Trophoblast cell (in vitro differentiated cells and primary cell): ENCODE measurements around the gene FBN1.
A peak's percentile ranks its signal among the peaks of the same experiment; 100 is the strongest.

Source experiments
- DNase-seq, 2 donors: peaks; one replicate each; pipeline ENCODE4 v3.0.0-alpha.2; 2016
- H2AFZ ChIP-seq: 2 replicates; pipeline ENCODE4 v1.6.1; 2013; ENCODE audit warnings: low read length, moderate library complexity, mild to moderate bottlenecking; ENCODE audit not compliant: insufficient read depth, poor library complexity
- H2AK5ac ChIP-seq: 2 replicates; pipeline ENCODE4 v1.6.1; 2013; ENCODE audit warnings: mild to moderate bottlenecking, low read length
- H2BK120ac ChIP-seq: 2 replicates; pipeline ENCODE4 v1.6.1; 2013; ENCODE audit warnings: low read length, mild to moderate bottlenecking, moderate library complexity; ENCODE audit not compliant: insufficient read depth, poor library complexity
- H2BK12ac ChIP-seq: 2 replicates; pipeline ENCODE4 v1.6.1; 2013; ENCODE audit warnings: mild to moderate bottlenecking, low read length, moderate library complexity
- H2BK5ac ChIP-seq: 2 replicates; pipeline ENCODE4 v1.6.1; 2013; ENCODE audit warnings: low read length, low read depth, moderate library complexity, mild to moderate bottlenecking; ENCODE audit not compliant: poor library complexity
- H3K14ac ChIP-seq: 2 replicates; pipeline ENCODE4 v1.6.1; 2013; ENCODE audit warnings: mild to moderate bottlenecking, low read length
- H3K18ac ChIP-seq: 2 replicates; pipeline ENCODE4 v1.6.1; 2013; ENCODE audit warnings: mild to moderate bottlenecking, low read length
- H3K23ac ChIP-seq: 2 replicates; pipeline ENCODE4 v1.6.1; 2013; ENCODE audit warnings: low read length
- H3K27ac ChIP-seq: 2 replicates; pipeline ENCODE4 v1.5.1; 2013; ENCODE audit warnings: low read depth, mild to moderate bottlenecking, inconsistent platforms, low read length, moderate library complexity
- H3K27me3 ChIP-seq: 2 replicates; pipeline ENCODE4 v1.6.1; 2013; ENCODE audit warnings: inconsistent platforms, mild to moderate bottlenecking, low read length, moderate library complexity; ENCODE audit not compliant: insufficient read depth
- H3K36me3 ChIP-seq, 2 experiments: 1 replicate in 1 of 2; 2 replicates in 1 of 2; pipeline ENCODE4 v1.6.1; 2013; ENCODE audit warnings: low read length in 2 of 2, mild to moderate bottlenecking in 2 of 2, moderate library complexity in 1 of 2; ENCODE audit not compliant: insufficient read depth in 2 of 2, control insufficient read depth in 1 of 2
- H3K4ac ChIP-seq: 2 replicates; pipeline ENCODE4 v1.6.1; 2013; ENCODE audit warnings: low read depth, mild to moderate bottlenecking, low read length, moderate library complexity
- H3K4me1 ChIP-seq, 2 experiments: 1 replicate in 1 of 2; 2 replicates in 1 of 2; pipeline ENCODE4 v1.6.1; 2013; ENCODE audit warnings: low read length in 2 of 2, mild to moderate bottlenecking in 2 of 2, moderate library complexity in 1 of 2; ENCODE audit not compliant: insufficient read depth in 2 of 2, control insufficient read depth in 1 of 2
- H3K4me2 ChIP-seq: 2 replicates; pipeline ENCODE4 v1.6.1; 2013; ENCODE audit warnings: inconsistent platforms, mild to moderate bottlenecking, low read length, moderate library complexity
- H3K4me3 ChIP-seq: 2 replicates; pipeline ENCODE4 v1.5.1; 2013; ENCODE audit warnings: mild to moderate bottlenecking, low read depth, low read length, inconsistent platforms
- H3K79me1 ChIP-seq: one replicate; pipeline ENCODE4 v1.6.1; 2013; ENCODE audit warnings: low read length
- H3K79me2 ChIP-seq: 2 replicates; pipeline ENCODE4 v1.6.1; 2013; ENCODE audit warnings: low read length, mild to moderate bottlenecking; ENCODE audit not compliant: control insufficient read depth, insufficient read depth, poor library complexity
- H3K9ac ChIP-seq: 2 replicates; pipeline ENCODE4 v1.6.1; 2013; ENCODE audit warnings: mild to moderate bottlenecking, low read length
- H3K9me3 ChIP-seq: 2 replicates; pipeline ENCODE4 v1.6.1; 2013; ENCODE audit warnings: low read depth, mild to moderate bottlenecking, control low read depth, inconsistent platforms, low read length; ENCODE audit not compliant: insufficient read depth
- H4K12ac ChIP-seq: 2 replicates; pipeline ENCODE4 v1.6.1; 2013; ENCODE audit warnings: low read depth, mild to moderate bottlenecking, low read length, moderate library complexity
- H4K8ac ChIP-seq: 2 replicates; pipeline ENCODE4 v1.6.1; 2013; ENCODE audit warnings: low read depth, mild to moderate bottlenecking, low read length, moderate library complexity
- H4K91ac ChIP-seq: one replicate; pipeline ENCODE4 v1.6.1; 2013; ENCODE audit warnings: low read depth, mild to moderate bottlenecking, low read length, moderate library complexity
- WGBS: extraction: QIAGEN DNeasy Blood & Tissue Kit; methylation state at CpG from one replicate; pipeline ENCODE4 v1.1.7; 2013; ENCODE audit warnings: missing lambda C conversion rate; ENCODE audit not compliant: insufficient read length, insufficient coverage; ENCODE audit errors: extremely low coverage; 5-methylcytosine and 5-hydroxymethylcytosine counted together

FBN1 gene

GRCh38 chr15:48636511-48636910, 9.0 kb downstream of the FBN1 start:
- no peak overlapping the region for H2AK5ac ChIP-seq
- H3K27ac ChIP-seq: no peak overlapping the region
- no peak overlapping the region for H3K14ac ChIP-seq
- H3K27me3 ChIP-seq: no peaks in the 10 kb centered on the region
- H3K23ac ChIP-seq: no peak overlapping the region
- H2BK5ac ChIP-seq: no peak overlapping the region
- H3K4me2 ChIP-seq: no peak overlapping the region
- H3K9me3 ChIP-seq: no peaks in the 10 kb centered on the region
- H3K18ac ChIP-seq: no peak overlapping the region
- H2BK120ac ChIP-seq: no peak overlapping the region
- peaks cover 0 to 2% of the 10 kb centered on the region in 2 experiments for H3K4me1 ChIP-seq
- no peak overlapping the region for H4K12ac ChIP-seq
- H3K79me2 ChIP-seq: no peaks in the 10 kb centered on the region
- no peaks in the 10 kb centered on the region for H3K79me1 ChIP-seq
- no peak overlapping the region for H2BK12ac ChIP-seq
- WGBS: no CpG with 5 or more reads among the region's 5 CpGs
- peak in 1 of 2 donors; percentile 18 for DNase-seq
- no peak overlapping the region for H4K8ac ChIP-seq
- no peaks in the 10 kb centered on the region for H3K36me3 ChIP-seq
- H4K91ac ChIP-seq: no peak overlapping the region
- no peak overlapping the region for H3K4ac ChIP-seq
- H3K4me3 ChIP-seq: no peak overlapping the region
- H3K9ac ChIP-seq: no peak overlapping the region
- H2AFZ ChIP-seq: no peak overlapping the region

- no CpG with 5 or more reads among the region's 2 CpGs for WGBS
- H3K79me2 ChIP-seq: no peaks in the 10 kb centered on the region
These were observed 10.6 kb downstream of the FBN1 start for GRCh38 chr15:48634893-48635292.

GRCh38 chr15:48634096-48634495, 11.4 kb downstream of the FBN1 start:
- no peak overlapping the region for H2AFZ ChIP-seq
- H3K18ac ChIP-seq: no peak overlapping the region
- H3K4me1 ChIP-seq: peaks cover 0 to 2% of the 10 kb centered on the region in 2 experiments
- H3K27ac ChIP-seq: no peak overlapping the region
- no peak overlapping the region for H4K91ac ChIP-seq
- no peak overlapping the region for H2BK12ac ChIP-seq
- no peak overlapping the region for H2BK120ac ChIP-seq
- no peaks in the 10 kb centered on the region for H3K36me3 ChIP-seq
- DNase-seq: peak in 1 of 2 donors; percentile 82
- no peak overlapping the region for H3K4me3 ChIP-seq
- no peaks in the 10 kb centered on the region for H3K9me3 ChIP-seq
- WGBS: no CpG with 5 or more reads among the region's 3 CpGs
- H3K4me2 ChIP-seq: no peak overlapping the region
- H3K23ac ChIP-seq: no peak overlapping the region
- H2BK5ac ChIP-seq: no peak overlapping the region
- no peak overlapping the region for H4K8ac ChIP-seq
- no peak overlapping the region for H3K9ac ChIP-seq
- H3K79me1 ChIP-seq: no peaks in the 10 kb centered on the region
- no peaks in the 10 kb centered on the region for H3K79me2 ChIP-seq
- no peaks in the 10 kb centered on the region for H3K27me3 ChIP-seq
- H3K14ac ChIP-seq: no peak overlapping the region
- H4K12ac ChIP-seq: no peak overlapping the region
- H2AK5ac ChIP-seq: no peak overlapping the region
- no peak overlapping the region for H3K4ac ChIP-seq

More at GRCh38 chr15:48634893-48635292, 10.6 kb downstream of the FBN1 start:
- Histone ChIP-seq H3K14ac (no peak overlapping the region), H2BK120ac (no peak overlapping the region), H4K12ac (no peak overlapping the region), H2BK12ac (no peak overlapping the region), H3K79me1 (no peaks in the 10 kb centered on the region), H3K4ac (no peak overlapping the region), H4K8ac (no peak overlapping the region), H3K9ac (no peak overlapping the region), H3K4me3 (no peak overlapping the region), H3K9me3 (no peaks in the 10 kb centered on the region), H3K36me3 (no peaks in the 10 kb centered on the region), H3K27ac (no peak overlapping the region), H2AK5ac (no peak overlapping the region), H3K18ac (no peak overlapping the region), H3K27me3 (no peaks in the 10 kb centered on the region), H3K4me2 (no peak overlapping the region), H3K23ac (no peak overlapping the region), H2AFZ (no peak overlapping the region), H2BK5ac (no peak overlapping the region), H3K4me1 (peaks cover 0 to 2% of the 10 kb centered on the region in 2 experiments), H4K91ac (no peak overlapping the region)
- peak in 1 of 2 donors; percentile 44 for DNase-seq

- H4K8ac ChIP-seq: no peak overlapping the region
- no peak overlapping the region for H2AK5ac ChIP-seq
- no peak overlapping the region for H3K14ac ChIP-seq
- H3K4me2 ChIP-seq: no peak overlapping the region
- H3K9me3 ChIP-seq: no peaks in the 10 kb centered on the region
- H3K79me1 ChIP-seq: no peaks in the 10 kb centered on the region
- DNase-seq: no peak
- no peak overlapping the region for H2BK120ac ChIP-seq
- no peak overlapping the region for H3K18ac ChIP-seq
- no peak overlapping the region for H3K4ac ChIP-seq
- no peaks in the 10 kb centered on the region for H3K27me3 ChIP-seq
- peaks cover 0 to 4% of the 10 kb centered on the region in 2 experiments for H3K4me1 ChIP-seq
- no peak overlapping the region for H2BK12ac ChIP-seq
- H2BK5ac ChIP-seq: no peak overlapping the region
- H3K23ac ChIP-seq: no peak overlapping the region
- H3K79me2 ChIP-seq: no peaks in the 10 kb centered on the region
- no peak overlapping the region for H4K12ac ChIP-seq
- no peaks in the 10 kb centered on the region for H3K36me3 ChIP-seq
- no peak overlapping the region for H3K4me3 ChIP-seq
- no peak overlapping the region for H3K9ac ChIP-seq
- WGBS: no CpG with 5 or more reads among the region's 1 CpG
- H3K27ac ChIP-seq: no peak overlapping the region
- no peak overlapping the region for H2AFZ ChIP-seq
- no peak overlapping the region for H4K91ac ChIP-seq
These were observed 12.9 kb downstream of the FBN1 start for GRCh38 chr15:48632651-48633050.
